ENCODE data around the gene ENOX1. TPM values are rescaled to one million over a fixed set of nuclear protein-coding genes. Genes with fewer than 3 reads are reported as not detected.

The ENOX1 gene
- total RNA-seq, 1 donor from 2014 or later: 8.7 TPM

DNA sequence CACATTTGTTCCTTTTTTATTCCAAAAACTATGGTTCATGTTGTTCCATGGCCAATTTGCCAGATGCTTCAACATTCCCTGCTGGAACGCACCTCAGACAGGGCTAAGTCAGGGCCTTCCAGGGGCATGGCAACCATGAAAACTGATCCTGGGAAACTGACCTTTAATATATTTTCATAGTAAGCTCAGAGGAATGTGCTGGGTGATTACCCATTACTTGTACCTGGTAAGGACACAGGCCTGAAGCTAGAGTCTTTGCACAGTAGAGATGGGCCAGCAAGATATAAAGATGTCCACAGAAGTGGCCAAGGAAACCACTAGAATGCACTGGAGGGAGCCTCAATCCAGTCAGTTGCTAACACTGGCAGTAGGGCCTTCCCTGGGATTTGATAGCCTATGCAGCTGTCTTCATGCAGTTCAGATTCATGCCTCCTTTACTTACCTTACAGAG, 353.1 kb downstream of the ENOX1 start:
- no peaks in the 10 kb centered on the region for H3K27me3 Mint-ChIP-seq (ENCODE audit: unreplicated experiment)
- no peak overlapping the region for H3K4me3 Mint-ChIP-seq (ENCODE audit: unreplicated experiment)
- TF ChIP-seq, protein P1, sequence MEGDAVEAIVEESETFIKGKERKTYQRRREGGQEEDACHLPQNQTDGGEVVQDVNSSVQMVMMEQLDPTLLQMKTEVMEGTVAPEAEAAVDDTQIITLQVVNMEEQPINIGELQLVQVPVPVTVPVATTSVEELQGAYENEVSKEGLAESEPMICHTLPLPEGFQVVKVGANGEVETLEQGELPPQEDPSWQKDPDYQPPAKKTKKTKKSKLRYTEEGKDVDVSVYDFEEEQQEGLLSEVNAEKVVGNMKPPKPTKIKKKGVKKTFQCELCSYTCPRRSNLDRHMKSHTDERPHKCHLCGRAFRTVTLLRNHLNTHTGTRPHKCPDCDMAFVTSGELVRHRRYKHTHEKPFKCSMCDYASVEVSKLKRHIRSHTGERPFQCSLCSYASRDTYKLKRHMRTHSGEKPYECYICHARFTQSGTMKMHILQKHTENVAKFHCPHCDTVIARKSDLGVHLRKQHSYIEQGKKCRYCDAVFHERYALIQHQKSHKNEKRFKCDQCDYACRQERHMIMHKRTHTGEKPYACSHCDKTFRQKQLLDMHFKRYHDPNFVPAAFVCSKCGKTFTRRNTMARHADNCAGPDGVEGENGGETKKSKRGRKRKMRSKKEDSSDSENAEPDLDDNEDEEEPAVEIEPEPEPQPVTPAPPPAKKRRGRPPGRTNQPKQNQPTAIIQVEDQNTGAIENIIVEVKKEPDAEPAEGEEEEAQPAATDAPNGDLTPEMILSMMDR (IDR thresholded peaks at IDR 0.05; ENCODE audit: partially characterized antibody, unreplicated experiment): no peak
- no peaks in the 10 kb centered on the region for H3K36me3 Mint-ChIP-seq (ENCODE audit: unreplicated experiment)
- no peak for DNase-seq
- peaks cover 3% of the 10 kb centered on the region for H3K9me3 Mint-ChIP-seq (ENCODE audit: unreplicated experiment)
- H3K4me1 Mint-ChIP-seq (ENCODE audit: low read depth, unreplicated experiment): peaks cover 10% of the 10 kb centered on the region
- no peak overlapping the region for H3K27ac Mint-ChIP-seq (ENCODE audit: unreplicated experiment)

GRCh38 chr13:43432958-43433357, 353.8 kb downstream of the ENOX1 start:
- TF ChIP-seq, protein P1 (IDR thresholded peaks at IDR 0.05; ENCODE audit: partially characterized antibody, unreplicated experiment): no peak
- H3K27me3 Mint-ChIP-seq (ENCODE audit: unreplicated experiment): no peaks in the 10 kb centered on the region
- H3K36me3 Mint-ChIP-seq (ENCODE audit: unreplicated experiment): no peaks in the 10 kb centered on the region
- H3K4me3 Mint-ChIP-seq (ENCODE audit: unreplicated experiment): no peak overlapping the region
- H3K4me1 Mint-ChIP-seq (ENCODE audit: low read depth, unreplicated experiment): peaks cover 10% of the 10 kb centered on the region
- no peak overlapping the region for H3K27ac Mint-ChIP-seq (ENCODE audit: unreplicated experiment)
- DNase-seq: no peak
- peaks cover 3% of the 10 kb centered on the region for H3K9me3 Mint-ChIP-seq (ENCODE audit: unreplicated experiment)

DNA sequence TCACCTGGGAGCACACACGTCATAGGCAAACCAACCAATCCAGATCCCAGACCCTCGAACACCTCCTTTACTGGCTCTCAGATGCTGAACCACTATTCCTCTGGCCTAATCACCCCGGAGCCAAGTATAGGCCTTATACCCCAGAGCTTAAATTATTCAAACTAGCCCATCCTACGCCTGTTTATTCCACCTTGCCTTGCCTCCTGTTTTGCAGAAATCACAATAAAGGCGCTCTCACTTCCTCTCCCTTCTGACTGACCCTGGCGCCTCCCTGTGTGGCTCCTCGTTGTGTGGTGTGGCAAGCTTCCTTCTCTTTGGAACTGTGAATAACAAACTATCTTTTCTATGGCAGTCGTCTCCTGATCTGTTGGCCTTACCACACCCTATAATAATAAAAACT, 354.9 kb downstream of the ENOX1 start:
- TF ChIP-seq, protein P1 (IDR thresholded peaks at IDR 0.05; ENCODE audit: partially characterized antibody, unreplicated experiment): no peak
- Mint-ChIP-seq H3K27ac (ENCODE audit: unreplicated experiment) (no peak overlapping the region), H3K27me3 (ENCODE audit: unreplicated experiment) (peaks cover 1% of the 10 kb centered on the region), H3K4me3 (ENCODE audit: unreplicated experiment) (no peak overlapping the region), H3K4me1 (ENCODE audit: low read depth, unreplicated experiment) (peaks cover 10% of the 10 kb centered on the region), H3K36me3 (ENCODE audit: unreplicated experiment) (no peaks in the 10 kb centered on the region), H3K9me3 (ENCODE audit: unreplicated experiment) (peaks cover 3% of the 10 kb centered on the region)
- no peak for DNase-seq

DNA sequence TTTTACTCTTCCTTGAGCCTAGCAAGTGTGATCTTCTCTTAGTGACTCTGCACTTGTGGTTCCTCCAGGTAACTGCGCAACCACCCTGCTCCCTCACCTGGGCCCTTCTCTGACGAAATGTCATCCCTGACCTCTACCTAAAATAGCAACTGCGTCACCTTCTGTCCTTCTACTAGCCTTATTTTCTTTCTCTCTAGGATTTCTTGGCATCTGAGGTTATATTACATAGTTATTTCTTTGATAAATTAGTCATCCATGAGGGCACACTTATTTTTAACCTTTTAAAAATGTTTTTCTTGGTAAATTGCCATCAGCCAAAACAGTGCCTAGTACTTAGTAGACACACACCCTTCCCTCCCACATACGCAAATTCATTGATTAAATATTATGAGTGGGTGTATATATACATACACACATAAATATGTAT, 355.5 kb downstream of the ENOX1 start:
- Mint-ChIP-seq H3K9me3 (ENCODE audit: unreplicated experiment) (no peaks in the 10 kb centered on the region), H3K27me3 (ENCODE audit: unreplicated experiment) (peaks cover 1% of the 10 kb centered on the region), H3K27ac (ENCODE audit: unreplicated experiment) (no peak overlapping the region), H3K4me1 (ENCODE audit: low read depth, unreplicated experiment) (peaks cover 10% of the 10 kb centered on the region), H3K4me3 (ENCODE audit: unreplicated experiment) (no peak overlapping the region), H3K36me3 (ENCODE audit: unreplicated experiment) (no peaks in the 10 kb centered on the region)
- TF ChIP-seq, protein P1 (IDR thresholded peaks at IDR 0.05; ENCODE audit: partially characterized antibody, unreplicated experiment): no peak
- DNase-seq: no peak

DNA sequence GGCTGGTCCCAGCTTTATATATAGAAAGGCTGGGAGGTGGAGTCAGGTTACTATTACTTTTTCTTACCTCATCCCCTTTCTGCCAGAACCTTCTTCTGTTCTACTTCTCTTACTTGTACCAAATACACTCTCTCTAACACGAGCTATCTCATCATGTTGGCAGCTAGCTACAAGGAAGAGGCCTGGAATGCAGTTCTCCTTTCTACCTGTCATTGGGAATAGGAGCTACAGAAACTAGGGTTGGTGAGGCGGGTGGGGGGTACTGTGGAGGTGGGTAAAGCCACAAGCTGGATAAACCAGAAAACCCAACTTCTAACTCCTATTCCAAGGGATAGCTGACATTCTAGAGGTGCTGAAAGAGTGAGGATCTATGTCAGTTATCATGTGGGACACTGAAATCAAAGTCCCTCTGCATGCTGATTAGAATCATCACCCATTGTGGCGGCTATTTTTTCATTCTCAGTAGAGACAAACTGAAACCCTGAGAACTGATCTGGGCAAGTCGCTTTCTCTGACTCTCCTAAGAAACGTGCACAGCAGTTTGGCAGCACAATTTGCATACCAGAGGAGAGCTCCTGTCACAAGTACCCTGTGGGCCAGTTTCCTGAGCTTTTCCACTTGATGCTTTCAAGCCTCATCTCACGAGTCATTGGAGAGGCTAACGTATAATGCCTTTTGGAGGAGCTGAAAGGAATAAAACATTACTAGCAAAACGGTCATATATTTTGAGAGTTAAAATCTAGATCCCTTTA, 358.1 kb downstream of the ENOX1 start:
- DNase-seq: no peak
- H3K36me3 Mint-ChIP-seq (ENCODE audit: unreplicated experiment): no peaks in the 10 kb centered on the region
- no peaks in the 10 kb centered on the region for H3K9me3 Mint-ChIP-seq (ENCODE audit: unreplicated experiment)
- TF ChIP-seq, protein P1 (IDR thresholded peaks at IDR 0.05; ENCODE audit: partially characterized antibody, unreplicated experiment): no peak
- H3K4me3 Mint-ChIP-seq (ENCODE audit: unreplicated experiment): no peak overlapping the region
- H3K27ac Mint-ChIP-seq (ENCODE audit: unreplicated experiment): no peak overlapping the region
- peaks cover 1% of the 10 kb centered on the region for H3K27me3 Mint-ChIP-seq (ENCODE audit: unreplicated experiment)
- H3K4me1 Mint-ChIP-seq (ENCODE audit: low read depth, unreplicated experiment): peaks cover 6% of the 10 kb centered on the region
